Gastroesophageal sphincter (tissue), 4 donors: Measurements from ENCODE around the gene PLEKHG5. TPM values are rescaled to one million over a fixed set of nuclear protein-coding genes. Genes with fewer than 3 reads are reported as not detected.
A peak's percentile ranks its signal among the peaks of the same experiment; 100 is the strongest.

Experiments used
- ATAC-seq: fragments of 150-250 bp; one replicate; pipeline ENCODE4 v1.9.1; 2016; ENCODE audit warnings: mild to moderate bottlenecking, moderate library complexity
- H3K27ac ChIP-seq, 4 donors: fragments of 200-600 bp; sonication (generic) in 3 of 4; 1 replicate in 3 of 4; 2 replicates in 1 of 4; pipeline ENCODE4 v1.5.1; 2016 to 2019
- H3K27me3 ChIP-seq: fragments of 200-600 bp; sonication (generic); one replicate; pipeline ENCODE4 v1.5.1; 2019
- H3K36me3 ChIP-seq, 2 donors: fragments of 200-600 bp; sonication (generic); one replicate each; pipeline ENCODE4 v1.5.1; 2019; ENCODE audit warnings: control low read depth in 1 of 2
- H3K4me1 ChIP-seq, 3 donors: fragments of 200-600 bp; sonication (generic); 1 replicate in 2 of 3; 2 replicates in 1 of 3; pipeline ENCODE4 v1.5.1; 2016 to 2019; ENCODE audit warnings: control low read depth in 2 of 3
- H3K4me3 ChIP-seq, 2 donors: fragments of 200-600 bp; sonication (generic); one replicate each; pipeline ENCODE4 v1.5.1; 2019; ENCODE audit warnings: mild to moderate bottlenecking in 1 of 2, moderate library complexity in 1 of 2
- H3K9me3 ChIP-seq, 3 donors: fragments of 200-600 bp; sonication (generic); one replicate each; pipeline ENCODE4 v1.5.1; 2017 to 2019; ENCODE audit warnings: control low read depth in 2 of 3
- EP300 ChIP-seq: sonication (generic); formaldehyde crosslinking; IDR thresholded peaks from one replicate; pipeline ENCODE4 v1.6.1; 2017; ENCODE audit warnings: antibody characterized with exemption, mild to moderate bottlenecking
- POLR2A ChIP-seq, 2 donors: fragments of 450-650 bp; IDR thresholded peaks; one replicate each; pipeline ENCODE4 v1.6.1; 2017; ENCODE audit warnings: antibody characterized with exemption in 2 of 2, mild to moderate bottlenecking in 2 of 2, moderate library complexity in 1 of 2
- POLR2AphosphoS5 ChIP-seq: sonication (generic); formaldehyde crosslinking; IDR thresholded peaks from one replicate; pipeline ENCODE4 v1.6.1; 2017; ENCODE audit warnings: antibody characterized with exemption
- WGBS, 2 donors: methylation state at CpG; one replicate each; pipeline ENCODE4 v1.1.5; 2018; ENCODE audit warnings: low coverage in 1 of 2; 5-methylcytosine and 5-hydroxymethylcytosine counted together
- total RNA-seq, 4 donors: library from RNA; depleted of rRNA; stranded (reverse); fragments of >200 nt; gene quantifications; one replicate each; pipeline ENCODE4 v1.1.0, GENCODE V29; 2016
- TF ChIP-seq, protein P1 (sequence below), 4 experiments: fragments of 200-600 bp in 2 of 4; fragments of 450-650 bp in 2 of 4; sonication (generic) in 1 of 4; IDR thresholded peaks; one replicate each; pipeline ENCODE4 v1.5.1; 2017 to 2019; ENCODE audit warnings: antibody characterized with exemption in 4 of 4, mild to moderate bottlenecking in 2 of 4, moderate library complexity in 2 of 4

Gene PLEKHG5
- total RNA-seq, 4 donors from 2014 or later: 8.6 to 14.0 (median 11.4) TPM

DNA sequence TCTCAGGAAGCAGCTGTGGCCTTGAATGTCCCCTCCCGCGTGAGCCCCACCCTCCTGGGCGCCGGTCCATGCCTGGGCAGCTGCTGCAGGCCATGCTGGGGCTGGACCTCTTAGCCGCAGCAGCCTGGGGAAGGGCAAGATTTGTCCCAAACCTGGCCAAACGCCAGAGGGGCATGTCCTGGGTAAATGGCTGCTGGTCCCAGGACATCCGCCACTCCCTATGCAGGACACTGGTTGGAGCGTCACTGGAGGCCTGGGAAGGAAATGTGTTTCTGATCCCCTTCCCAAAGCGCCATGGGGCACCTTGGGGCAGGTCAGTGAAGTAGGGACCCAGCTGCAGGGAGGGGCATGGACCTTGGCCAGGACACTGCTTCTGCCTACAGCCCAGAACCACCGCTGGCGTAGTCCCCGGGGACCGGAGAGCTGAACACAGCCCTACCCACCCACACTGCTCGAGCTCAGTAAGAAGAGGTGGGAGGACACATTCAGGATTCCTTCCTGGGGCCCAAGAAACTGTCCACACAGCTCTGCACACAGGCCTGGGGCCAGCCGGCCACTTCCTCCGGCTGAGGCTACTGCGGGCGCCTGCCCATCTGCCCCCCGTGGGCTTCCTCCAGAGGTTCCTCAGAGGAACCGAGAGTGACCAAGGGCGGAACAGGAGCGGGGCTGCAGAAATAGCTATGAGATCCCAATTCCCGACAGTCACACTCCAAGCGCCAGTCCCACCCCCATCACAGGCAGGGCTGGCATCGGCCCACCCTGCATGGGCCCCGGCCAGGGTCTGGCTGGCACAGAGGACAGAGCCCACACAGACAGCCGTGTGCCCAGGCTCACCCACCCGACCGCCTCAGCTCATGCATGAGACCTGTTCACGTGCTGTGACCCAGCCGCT, 10.8 kb upstream of the PLEKHG5 start:
- Histone ChIP-seq H3K9me3 (no peaks in the 10 kb centered on the region), H3K4me3 (no peak overlapping the region), H3K36me3 (no peaks in the 10 kb centered on the region), H3K27ac (peak overlapping the region in 2 of 4 donors; percentile 17 to 27), H3K4me1 (peaks cover 0 to 38% (median 11%) of the 10 kb centered on the region in 3 donors), H3K27me3 (peaks cover 20% of the 10 kb centered on the region)
- no peak for TF ChIP-seq POLR2AphosphoS5
- TF ChIP-seq, protein P1, sequence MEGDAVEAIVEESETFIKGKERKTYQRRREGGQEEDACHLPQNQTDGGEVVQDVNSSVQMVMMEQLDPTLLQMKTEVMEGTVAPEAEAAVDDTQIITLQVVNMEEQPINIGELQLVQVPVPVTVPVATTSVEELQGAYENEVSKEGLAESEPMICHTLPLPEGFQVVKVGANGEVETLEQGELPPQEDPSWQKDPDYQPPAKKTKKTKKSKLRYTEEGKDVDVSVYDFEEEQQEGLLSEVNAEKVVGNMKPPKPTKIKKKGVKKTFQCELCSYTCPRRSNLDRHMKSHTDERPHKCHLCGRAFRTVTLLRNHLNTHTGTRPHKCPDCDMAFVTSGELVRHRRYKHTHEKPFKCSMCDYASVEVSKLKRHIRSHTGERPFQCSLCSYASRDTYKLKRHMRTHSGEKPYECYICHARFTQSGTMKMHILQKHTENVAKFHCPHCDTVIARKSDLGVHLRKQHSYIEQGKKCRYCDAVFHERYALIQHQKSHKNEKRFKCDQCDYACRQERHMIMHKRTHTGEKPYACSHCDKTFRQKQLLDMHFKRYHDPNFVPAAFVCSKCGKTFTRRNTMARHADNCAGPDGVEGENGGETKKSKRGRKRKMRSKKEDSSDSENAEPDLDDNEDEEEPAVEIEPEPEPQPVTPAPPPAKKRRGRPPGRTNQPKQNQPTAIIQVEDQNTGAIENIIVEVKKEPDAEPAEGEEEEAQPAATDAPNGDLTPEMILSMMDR (IDR thresholded peaks at IDR 0.05): no peak
- no peak for TF ChIP-seq EP300
- TF ChIP-seq POLR2A (IDR thresholded peaks at IDR 0.05): no peak
- 100% methylated on average over 1 of the region's 31 CpGs; no CpG with 5 or more reads in 1 of the 2 donors for WGBS, 2 donors
- peak; percentile 34 for ATAC-seq

DNA sequence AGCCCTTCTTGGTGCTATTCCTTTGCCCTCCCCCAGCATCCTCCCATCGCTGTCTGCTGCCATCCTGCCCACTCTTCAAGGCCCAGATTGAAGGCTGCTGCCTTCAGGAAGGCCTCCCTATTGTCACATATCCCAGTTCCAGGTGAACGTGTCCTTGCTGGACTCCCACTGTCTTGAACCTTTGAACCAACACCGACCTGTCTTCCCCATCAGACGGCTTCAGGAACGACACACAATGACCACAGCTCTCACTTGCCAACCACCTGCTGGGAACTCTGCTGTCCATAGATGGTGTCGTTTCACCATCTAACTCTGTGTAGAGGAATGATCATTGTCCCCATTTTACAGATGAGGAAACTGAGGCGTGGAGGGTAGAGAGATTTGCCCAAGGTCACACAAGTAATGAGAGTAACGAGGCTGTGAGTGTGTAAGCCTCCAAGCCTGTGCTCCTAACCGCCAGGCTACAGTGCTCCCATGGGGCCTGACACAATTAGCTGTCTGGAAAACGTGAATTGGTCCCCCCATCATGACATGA, 9.9 kb upstream of the PLEKHG5 start:
- ATAC-seq: no peak
- 77 to 81% methylated on average over 5 to 8 of the region's 10 CpGs for WGBS, 2 donors
- no peak overlapping the region for H3K27ac ChIP-seq
- no peak overlapping the region for H3K4me3 ChIP-seq
- no peaks in the 10 kb centered on the region for H3K9me3 ChIP-seq
- TF ChIP-seq EP300 (no peak), POLR2AphosphoS5 (no peak), POLR2A (IDR thresholded peaks at IDR 0.05) (no peak)
- TF ChIP-seq, protein P1 (IDR thresholded peaks at IDR 0.05): no peak
- peaks cover 13% of the 10 kb centered on the region for H3K27me3 ChIP-seq
- H3K36me3 ChIP-seq: no peaks in the 10 kb centered on the region
- peaks cover 0 to 46% (median 16%) of the 10 kb centered on the region in 3 donors for H3K4me1 ChIP-seq

DNA sequence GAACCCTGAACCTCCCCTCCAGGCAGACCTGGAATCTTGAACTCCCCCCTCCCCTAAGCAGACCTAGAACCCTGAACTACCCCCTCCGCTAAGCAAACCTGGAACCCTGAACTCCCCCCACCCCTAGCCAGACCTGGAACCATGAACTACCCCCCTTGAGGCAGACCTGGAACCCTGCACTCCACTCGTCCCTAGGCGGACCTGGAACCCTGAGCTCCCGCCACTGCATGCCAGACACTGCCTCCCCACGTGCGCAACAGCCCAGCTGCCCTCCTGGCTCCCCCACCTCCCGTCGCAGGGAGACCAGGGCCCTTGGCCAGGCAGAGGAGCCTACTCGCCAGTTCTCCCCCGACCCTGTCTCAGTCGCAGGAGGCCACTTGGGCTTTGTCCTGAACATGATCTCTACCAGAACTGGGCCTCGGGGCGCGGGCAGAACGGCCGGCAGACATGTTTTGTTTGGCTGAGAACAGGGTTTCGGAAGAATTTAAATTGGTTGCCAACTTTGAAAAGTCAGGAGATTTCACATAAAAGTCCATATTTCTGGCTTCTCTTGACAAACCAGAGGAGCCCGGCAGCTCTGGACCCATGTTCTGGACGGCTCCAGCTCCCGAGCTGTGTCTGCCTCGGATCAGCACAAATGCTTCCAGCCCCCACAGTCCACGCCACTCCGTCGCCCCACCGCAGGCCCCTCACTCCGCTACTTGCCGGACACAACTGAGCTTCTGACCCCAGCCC, 9.2 kb upstream of the PLEKHG5 start:
- Histone ChIP-seq H3K36me3 (no peaks in the 10 kb centered on the region), H3K27ac (no peak overlapping the region), H3K9me3 (no peaks in the 10 kb centered on the region), H3K4me1 (peaks cover 0 to 51% (median 16%) of the 10 kb centered on the region in 3 donors), H3K27me3 (peaks cover 7% of the 10 kb centered on the region), H3K4me3 (no peak overlapping the region)
- 64% methylated on average over 8 of the region's 27 CpGs; no CpG with 5 or more reads in 1 of the 2 donors for WGBS, 2 donors
- TF ChIP-seq, protein P1 (IDR thresholded peaks at IDR 0.05): no peak
- TF ChIP-seq POLR2AphosphoS5 (no peak), EP300 (no peak)
- no peak for ATAC-seq

DNA sequence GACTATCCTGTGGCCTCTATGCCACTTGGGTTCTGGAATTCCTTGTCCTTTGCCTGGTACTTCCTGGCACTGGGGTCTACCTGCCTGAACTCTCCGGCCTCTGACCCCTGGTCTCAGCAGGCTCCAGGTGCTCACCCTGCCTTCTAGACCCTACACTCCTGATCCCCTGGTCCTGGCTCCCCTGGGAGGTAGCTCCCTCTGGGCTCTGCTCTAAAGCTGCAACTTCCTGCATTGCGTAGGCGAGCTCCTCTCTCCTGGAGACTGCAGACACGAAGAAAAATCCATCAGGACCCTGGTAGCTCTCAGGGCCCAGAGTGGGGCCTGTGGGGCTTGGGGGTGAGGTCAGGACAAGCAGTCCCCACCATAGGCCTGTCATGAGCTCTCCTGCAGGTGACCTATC, 7.8 kb upstream of the PLEKHG5 start:
- Histone ChIP-seq H3K27ac (no peak overlapping the region), H3K36me3 (no peaks in the 10 kb centered on the region), H3K4me3 (no peak overlapping the region), H3K4me1 (peaks cover 0 to 51% (median 16%) of the 10 kb centered on the region in 3 donors), H3K27me3 (peaks cover 3% of the 10 kb centered on the region), H3K9me3 (no peaks in the 10 kb centered on the region)
- no peak for ATAC-seq
- TF ChIP-seq, protein P1 (IDR thresholded peaks at IDR 0.05): no peak
- TF ChIP-seq EP300 (no peak), POLR2A (IDR thresholded peaks at IDR 0.05) (no peak), POLR2AphosphoS5 (no peak)
- WGBS, 2 donors: 80% methylated on average over 1 of the region's 4 CpGs; no CpG with 5 or more reads in 1 of the 2 donors
